GM12801 (cell line): Measurements from ENCODE around the gene LDLRAD3.

ENCODE experiments used
- TF ChIP-seq, protein P1 (sequence below): IDR thresholded peaks from one replicate; pipeline ENCODE4 v1.5.1; 2011; ENCODE audit warnings: control low read depth; ENCODE audit not compliant: insufficient read length; ENCODE audit errors: extremely low read depth

Gene LDLRAD3

DNA sequence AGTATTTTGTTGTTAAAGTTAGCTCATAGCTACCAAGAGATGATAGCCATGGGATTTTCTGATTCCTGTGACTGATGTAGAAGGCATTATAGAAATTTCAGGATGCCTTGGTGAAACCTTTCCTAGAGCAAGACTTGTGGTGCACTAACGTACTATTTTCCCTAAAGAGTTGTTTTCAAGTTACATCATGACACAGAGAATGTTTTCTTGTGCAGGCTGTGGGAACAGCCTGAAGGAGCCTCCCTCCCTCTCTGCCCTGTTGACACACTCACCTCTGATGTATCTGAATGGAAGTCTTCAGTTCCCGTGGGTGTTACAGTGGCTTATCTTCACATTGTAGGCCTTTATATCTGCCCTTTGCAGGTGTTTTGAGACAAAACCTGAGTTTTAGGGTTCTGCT is 121.6 kb downstream of the LDLRAD3 start:
- TF ChIP-seq, protein P1, sequence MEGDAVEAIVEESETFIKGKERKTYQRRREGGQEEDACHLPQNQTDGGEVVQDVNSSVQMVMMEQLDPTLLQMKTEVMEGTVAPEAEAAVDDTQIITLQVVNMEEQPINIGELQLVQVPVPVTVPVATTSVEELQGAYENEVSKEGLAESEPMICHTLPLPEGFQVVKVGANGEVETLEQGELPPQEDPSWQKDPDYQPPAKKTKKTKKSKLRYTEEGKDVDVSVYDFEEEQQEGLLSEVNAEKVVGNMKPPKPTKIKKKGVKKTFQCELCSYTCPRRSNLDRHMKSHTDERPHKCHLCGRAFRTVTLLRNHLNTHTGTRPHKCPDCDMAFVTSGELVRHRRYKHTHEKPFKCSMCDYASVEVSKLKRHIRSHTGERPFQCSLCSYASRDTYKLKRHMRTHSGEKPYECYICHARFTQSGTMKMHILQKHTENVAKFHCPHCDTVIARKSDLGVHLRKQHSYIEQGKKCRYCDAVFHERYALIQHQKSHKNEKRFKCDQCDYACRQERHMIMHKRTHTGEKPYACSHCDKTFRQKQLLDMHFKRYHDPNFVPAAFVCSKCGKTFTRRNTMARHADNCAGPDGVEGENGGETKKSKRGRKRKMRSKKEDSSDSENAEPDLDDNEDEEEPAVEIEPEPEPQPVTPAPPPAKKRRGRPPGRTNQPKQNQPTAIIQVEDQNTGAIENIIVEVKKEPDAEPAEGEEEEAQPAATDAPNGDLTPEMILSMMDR = no peak

DNA sequence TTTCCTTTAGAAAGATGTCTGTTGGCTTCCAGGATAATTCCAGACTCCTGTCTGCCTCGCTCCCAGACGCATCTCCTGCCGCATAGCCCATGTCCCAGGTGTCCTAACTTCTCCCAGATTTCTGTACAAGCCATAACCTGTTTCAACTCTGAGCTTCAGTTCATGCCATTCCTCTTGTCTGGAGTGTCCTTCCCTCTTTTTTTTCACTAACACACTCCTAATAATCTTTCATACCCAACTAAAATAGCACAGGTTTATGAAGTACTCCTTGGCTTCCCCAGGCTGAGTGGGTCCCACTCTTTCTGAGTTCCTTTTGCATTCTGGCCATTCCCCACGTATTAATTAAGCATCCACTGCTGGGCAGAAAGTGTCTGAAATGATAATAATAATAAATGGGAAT is 123.0 kb downstream of the LDLRAD3 start:
- TF ChIP-seq, protein P1 = no peak

DNA sequence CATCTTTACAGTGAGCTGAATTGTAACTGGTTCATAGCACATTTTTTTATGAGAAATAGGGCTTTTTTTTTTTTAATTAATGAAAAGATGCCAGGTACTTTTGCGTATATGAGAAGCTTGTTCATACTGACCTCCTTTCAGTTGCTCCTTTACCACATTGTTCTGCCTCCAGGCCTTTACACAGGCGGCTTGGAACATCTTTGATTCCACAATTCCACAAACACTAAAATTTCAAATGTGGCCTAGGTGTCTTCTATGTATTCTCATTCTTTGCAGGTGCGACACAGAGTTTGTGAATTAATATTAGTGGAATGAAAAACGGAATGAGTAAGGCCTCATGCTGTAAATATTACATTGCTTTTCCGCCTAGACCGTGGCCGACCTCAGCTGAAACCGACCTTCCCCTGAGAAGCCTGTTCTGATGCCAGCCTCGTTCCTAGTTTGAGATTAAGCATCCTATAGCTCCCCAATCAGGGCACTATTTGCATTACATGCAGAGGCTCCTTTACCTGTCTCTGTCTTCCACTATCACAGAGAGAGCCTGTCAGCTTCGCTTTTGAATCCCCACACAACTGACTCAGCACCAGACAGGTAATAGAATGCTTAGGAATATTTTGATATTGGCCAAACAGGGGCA is 125.8 kb downstream of the LDLRAD3 start:
- TF ChIP-seq, protein P1 = no peak

DNA sequence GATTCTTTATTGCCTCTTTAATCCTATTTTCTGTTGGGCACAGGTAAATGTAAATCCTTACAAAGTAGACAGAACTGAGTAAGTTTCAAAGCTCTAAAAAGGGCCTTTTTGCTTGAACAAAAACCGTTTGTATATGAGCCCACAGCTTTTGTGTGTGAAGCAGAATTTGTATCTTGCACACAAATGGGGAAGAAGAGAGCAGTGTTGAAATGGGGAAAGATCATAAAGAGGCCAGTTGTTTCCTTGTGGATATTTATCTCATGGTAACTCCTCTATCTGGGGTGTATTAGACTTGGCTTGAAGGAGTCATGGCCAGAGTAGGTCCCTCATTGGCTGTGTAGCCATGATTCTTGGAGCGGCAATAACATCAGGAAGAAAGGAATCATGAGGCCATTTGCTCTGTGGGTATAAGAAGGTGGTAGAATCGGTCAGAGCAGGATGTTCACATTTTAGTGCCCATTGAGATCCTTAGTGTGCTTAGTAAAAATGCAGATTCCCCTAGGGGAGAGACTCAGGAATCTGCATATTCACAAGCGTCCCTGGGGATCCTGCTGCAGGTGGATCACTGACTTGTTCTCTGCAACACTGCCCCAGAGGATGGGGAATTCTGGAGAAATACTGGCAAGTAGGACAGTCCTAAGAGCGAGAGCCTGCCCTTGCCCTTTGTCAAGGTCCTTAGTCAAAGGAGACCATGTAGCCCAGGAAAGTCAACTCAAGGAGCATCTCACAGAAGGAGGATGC is 126.5 kb downstream of the LDLRAD3 start:
- TF ChIP-seq, protein P1 = no peak

DNA sequence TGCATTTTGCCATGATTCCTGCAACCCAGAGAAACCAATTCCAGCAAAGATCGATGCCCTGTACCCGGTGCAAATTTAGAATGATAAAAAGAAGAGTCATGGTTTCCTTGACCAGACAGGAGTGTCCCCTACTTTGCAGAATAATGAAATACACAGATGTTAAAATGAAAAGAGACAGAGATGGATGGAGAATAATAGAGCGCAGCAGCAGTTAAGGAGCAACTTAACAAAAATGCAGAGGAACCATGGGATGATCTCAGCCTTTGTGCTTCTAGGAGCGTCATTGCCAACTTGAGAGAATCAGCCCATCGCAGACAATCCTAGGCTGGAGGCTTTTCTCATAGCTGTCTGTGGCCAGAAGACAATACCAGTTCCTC is 127.1 kb downstream of the LDLRAD3 start:
- TF ChIP-seq, protein P1 = no peak

DNA sequence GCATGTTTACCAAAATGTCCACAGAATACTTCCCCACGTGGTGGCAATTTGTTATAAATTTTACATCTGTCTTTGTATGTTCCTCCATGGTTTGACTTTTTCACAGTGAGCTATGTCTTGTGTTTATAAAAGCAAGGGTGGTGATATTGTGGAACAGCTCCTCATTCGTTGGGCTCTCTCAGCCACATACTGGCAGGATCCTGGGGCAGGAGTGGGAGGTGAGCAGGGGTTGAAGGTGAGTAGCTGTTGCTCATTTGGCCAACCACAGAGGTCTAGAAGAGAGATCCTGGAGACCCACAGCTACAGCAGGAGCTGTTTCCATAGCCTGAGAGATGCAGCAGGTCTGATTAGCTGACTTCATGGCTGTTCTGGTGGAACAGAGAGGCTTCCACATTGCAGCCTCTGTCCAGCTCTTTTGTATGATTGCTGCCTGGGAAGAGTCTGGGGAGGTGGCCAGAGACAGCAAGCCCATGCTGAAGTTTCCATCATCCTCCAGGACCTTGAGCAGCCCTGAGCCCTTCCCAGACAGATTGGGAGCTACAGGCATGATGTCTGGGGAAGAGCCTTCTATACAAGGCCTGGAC is 128.1 kb downstream of the LDLRAD3 start:
- TF ChIP-seq, protein P1 = no peak

DNA sequence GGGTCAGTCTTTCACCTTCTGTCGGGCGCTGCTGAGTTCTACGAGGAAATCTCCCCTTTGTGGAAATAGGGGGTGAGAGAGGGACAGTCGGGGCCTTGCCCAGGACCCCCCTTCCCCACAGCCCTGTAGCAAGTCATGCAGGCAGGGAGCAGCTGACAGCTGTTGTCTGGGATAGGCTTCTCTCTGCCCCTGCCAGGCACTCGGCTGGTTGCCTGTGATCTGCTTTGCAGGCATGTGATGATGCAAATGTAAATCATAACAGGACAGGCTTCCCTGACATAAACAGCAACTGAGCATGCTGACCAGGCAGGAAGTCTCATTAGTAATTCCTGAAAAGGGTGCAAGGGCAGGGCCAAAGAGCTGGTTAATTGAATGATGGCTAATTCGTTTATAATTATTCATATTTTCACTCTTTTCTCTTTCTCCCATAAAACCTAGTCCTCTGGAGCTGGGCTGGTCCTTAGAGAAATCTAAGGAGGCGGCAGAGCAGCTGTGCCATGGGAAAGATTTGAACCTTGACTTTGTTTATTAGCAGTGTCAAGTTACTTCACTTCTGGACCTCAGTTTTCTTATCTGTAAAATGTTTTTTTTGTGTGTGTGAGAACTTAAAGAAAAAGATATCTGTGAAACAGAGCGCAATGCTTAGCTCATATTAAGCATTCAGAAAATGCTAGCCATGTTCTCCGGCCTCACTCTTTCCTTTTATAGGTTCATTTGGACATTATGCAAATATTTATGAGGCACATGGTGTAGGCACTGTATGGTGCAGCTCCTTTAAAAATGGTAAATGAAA is 129.7 kb downstream of the LDLRAD3 start:
- TF ChIP-seq, protein P1 = no peak
